HAP-1 (cell line): ENCODE data around the gene KCNMA1.
A peak's percentile ranks its signal among the peaks of the same experiment; 100 is the strongest.

ENCODE experiments used
- DNase-seq, 2 experiments: peaks; one replicate each; pipeline ENCODE4 v3.0.0-alpha.2; 2016 to 2020; ENCODE audit warnings: low spot score in 2 of 2
- H3K27me3 ChIP-seq: fragments of 250-450 bp; sonication (Bioruptor Pico); 2 replicates; pipeline ENCODE4 v1.5.1; 2020; ENCODE audit warnings: low read depth, mild to moderate bottlenecking, moderate library complexity
- H3K36me3 ChIP-seq: fragments of 250-450 bp; sonication (Bioruptor Pico); replicated peaks from 2 replicates; pipeline ENCODE4 v1.5.1; 2020; ENCODE audit warnings: mild to moderate bottlenecking
- H3K4me1 ChIP-seq: fragments of 250-450 bp; sonication (Bioruptor Pico); 2 replicates; pipeline ENCODE4 v1.5.1; 2020; ENCODE audit warnings: mild to moderate bottlenecking
- H3K4me3 ChIP-seq: fragments of 250-450 bp; sonication (Bioruptor Pico); 2 replicates; pipeline ENCODE4 v1.5.1; 2020; ENCODE audit warnings: mild to moderate bottlenecking, moderate library complexity
- H3K9me3 ChIP-seq: fragments of 250-450 bp; sonication (Bioruptor Pico); 2 replicates; pipeline ENCODE4 v1.5.1; 2020; ENCODE audit warnings: mild to moderate bottlenecking, moderate library complexity
- in situ Hi-C: fragments of 300-500 bp; cut with MboI; formaldehyde crosslinking; loops from 3 replicates; pipeline ENCODE4 v1.14.3; 2020; ENCODE audit warnings: low sequenced_read_pairs, inconsistent platforms, mixed read lengths

KCNMA1 gene

DNA sequence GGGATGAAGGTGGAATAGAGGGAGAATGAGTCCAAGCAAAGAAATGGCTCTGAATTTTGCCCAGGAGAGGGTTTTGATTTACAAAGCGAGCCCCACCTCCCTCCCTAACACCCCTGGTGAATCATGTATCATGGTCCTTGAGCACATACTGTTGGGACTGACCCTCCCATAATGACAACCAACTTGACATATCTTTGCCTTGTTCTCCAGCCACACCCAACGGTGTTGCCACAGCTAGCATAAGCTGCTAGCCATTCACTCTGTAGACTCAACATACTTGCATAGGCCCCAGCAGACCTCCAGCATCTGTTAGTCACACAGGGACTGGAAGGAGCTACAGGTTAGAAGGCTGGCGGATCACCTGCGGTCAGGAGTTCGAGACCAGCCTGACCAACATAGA, 538.5 kb downstream of the KCNMA1 start:
- Histone ChIP-seq H3K9me3 (no peaks in the 10 kb centered on the region), H3K36me3 (no peaks in the 10 kb centered on the region), H3K4me3 (no peak overlapping the region), H3K4me1 (no peaks in the 10 kb centered on the region), H3K27me3 (no peaks in the 10 kb centered on the region)
- in situ Hi-C loops, result no loop called here
- no peak for DNase-seq

DNA sequence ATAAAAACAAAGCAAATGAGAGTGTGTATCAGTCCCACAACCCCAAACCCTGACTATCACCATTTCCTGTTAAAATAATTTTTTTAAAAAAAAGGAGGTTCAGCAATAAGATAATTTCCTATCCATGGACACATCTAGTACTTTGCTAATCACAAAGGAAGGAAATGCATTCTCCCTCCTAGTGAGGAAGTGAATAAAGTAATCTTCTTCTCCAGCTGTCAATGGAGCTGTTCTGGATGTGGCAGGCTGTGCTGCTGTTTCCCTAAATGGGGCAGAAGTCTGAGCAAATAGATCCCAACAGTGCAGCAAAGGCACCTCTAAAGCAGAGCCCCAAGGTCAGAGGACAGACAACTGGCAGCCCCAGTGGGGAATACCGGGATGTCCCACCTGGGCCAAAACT, 540.0 kb downstream of the KCNMA1 start:
- H3K27me3 ChIP-seq, result no peaks in the 10 kb centered on the region; the same call in 1 of the 2 replicates
- no peaks in the 10 kb centered on the region for H3K4me1 ChIP-seq
- H3K36me3 ChIP-seq, result no peaks in the 10 kb centered on the region
- in situ Hi-C loops, result no loop called here
- no peak overlapping the region for H3K4me3 ChIP-seq
- H3K9me3 ChIP-seq, result no peaks in the 10 kb centered on the region
- DNase-seq, result no peak

DNA sequence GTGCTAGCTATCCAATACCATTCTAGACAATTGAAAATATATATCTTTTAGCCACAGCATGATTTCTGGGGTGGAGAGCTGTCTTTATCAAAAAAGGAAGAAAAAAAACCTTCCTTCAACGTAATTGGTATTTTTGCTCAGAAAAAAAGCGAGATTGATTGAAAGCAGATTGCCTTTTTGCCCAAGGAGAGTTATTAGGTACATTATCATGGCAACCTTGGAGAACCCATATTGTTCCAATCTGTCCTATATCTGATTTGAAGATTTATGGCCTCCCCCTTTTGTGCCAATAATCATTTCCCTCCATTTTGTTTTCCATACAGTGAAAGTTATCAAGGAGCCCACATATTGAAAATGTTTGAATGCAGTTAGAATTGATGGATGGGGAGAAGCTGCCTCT, 544.5 kb downstream of the KCNMA1 start:
- Histone ChIP-seq H3K36me3 (no peaks in the 10 kb centered on the region), H3K27me3 (no peaks in the 10 kb centered on the region; the same call in 1 of the 2 replicates), H3K4me1 (no peaks in the 10 kb centered on the region), H3K9me3 (no peaks in the 10 kb centered on the region), H3K4me3 (no peak overlapping the region)
- DNase-seq, result no peak
- in situ Hi-C loops, result no loop called here

- Histone ChIP-seq H3K27me3 (no peaks in the 10 kb centered on the region; the same call in 1 of the 2 replicates), H3K4me1 (no peaks in the 10 kb centered on the region), H3K9me3 (no peaks in the 10 kb centered on the region), H3K36me3 (no peaks in the 10 kb centered on the region), H3K4me3 (no peak overlapping the region)
- in situ Hi-C loops, result no loop called here
- DNase-seq, result no peak
Measured at GRCh38 chr10:77091597-77092165, 545.9 kb downstream of the KCNMA1 start.

- in situ Hi-C loops, result no loop called here
- no peak overlapping the region for H3K4me3 ChIP-seq
- no peaks in the 10 kb centered on the region for H3K4me1 ChIP-seq
- H3K36me3 ChIP-seq, result no peaks in the 10 kb centered on the region
- H3K9me3 ChIP-seq, result no peaks in the 10 kb centered on the region
- DNase-seq, result no peak
- no peaks in the 10 kb centered on the region; the same call in 1 of the 2 replicates for H3K27me3 ChIP-seq
Measured at GRCh38 chr10:77090381-77091356, 546.9 kb downstream of the KCNMA1 start.

- H3K4me1 ChIP-seq, result no peaks in the 10 kb centered on the region
- no peaks in the 10 kb centered on the region; the same call in 1 of the 2 replicates for H3K27me3 ChIP-seq
- in situ Hi-C loops, result no loop called here
- no peak overlapping the region for H3K4me3 ChIP-seq
- no peak for DNase-seq
- H3K36me3 ChIP-seq, result no peaks in the 10 kb centered on the region
- no peaks in the 10 kb centered on the region for H3K9me3 ChIP-seq
Measured at GRCh38 chr10:77087366-77087765, 550.2 kb downstream of the KCNMA1 start.

- Histone ChIP-seq H3K27me3 (no peaks in the 10 kb centered on the region), H3K4me3 (no peak overlapping the region), H3K4me1 (no peaks in the 10 kb centered on the region), H3K36me3 (no peaks in the 10 kb centered on the region), H3K9me3 (no peaks in the 10 kb centered on the region)
- in situ Hi-C loops, result no loop called here
- no peak for DNase-seq
Measured at GRCh38 chr10:77086081-77086480, 551.5 kb downstream of the KCNMA1 start.

- no peak for DNase-seq
- no peaks in the 10 kb centered on the region for H3K9me3 ChIP-seq
- H3K4me1 ChIP-seq, result no peaks in the 10 kb centered on the region
- H3K36me3 ChIP-seq, result no peaks in the 10 kb centered on the region
- no peaks in the 10 kb centered on the region for H3K27me3 ChIP-seq
- no peak overlapping the region for H3K4me3 ChIP-seq
- in situ Hi-C loops, result no loop called here
Measured at GRCh38 chr10:77085344-77085743, 552.3 kb downstream of the KCNMA1 start.

- Histone ChIP-seq H3K36me3 (no peaks in the 10 kb centered on the region), H3K4me3 (no peak overlapping the region), H3K9me3 (no peaks in the 10 kb centered on the region), H3K27me3 (no peaks in the 10 kb centered on the region), H3K4me1 (no peaks in the 10 kb centered on the region)
- in situ Hi-C loops, result no loop called here
- no peak for DNase-seq
Measured at GRCh38 chr10:77084431-77085144, 553.0 kb downstream of the KCNMA1 start.

DNA sequence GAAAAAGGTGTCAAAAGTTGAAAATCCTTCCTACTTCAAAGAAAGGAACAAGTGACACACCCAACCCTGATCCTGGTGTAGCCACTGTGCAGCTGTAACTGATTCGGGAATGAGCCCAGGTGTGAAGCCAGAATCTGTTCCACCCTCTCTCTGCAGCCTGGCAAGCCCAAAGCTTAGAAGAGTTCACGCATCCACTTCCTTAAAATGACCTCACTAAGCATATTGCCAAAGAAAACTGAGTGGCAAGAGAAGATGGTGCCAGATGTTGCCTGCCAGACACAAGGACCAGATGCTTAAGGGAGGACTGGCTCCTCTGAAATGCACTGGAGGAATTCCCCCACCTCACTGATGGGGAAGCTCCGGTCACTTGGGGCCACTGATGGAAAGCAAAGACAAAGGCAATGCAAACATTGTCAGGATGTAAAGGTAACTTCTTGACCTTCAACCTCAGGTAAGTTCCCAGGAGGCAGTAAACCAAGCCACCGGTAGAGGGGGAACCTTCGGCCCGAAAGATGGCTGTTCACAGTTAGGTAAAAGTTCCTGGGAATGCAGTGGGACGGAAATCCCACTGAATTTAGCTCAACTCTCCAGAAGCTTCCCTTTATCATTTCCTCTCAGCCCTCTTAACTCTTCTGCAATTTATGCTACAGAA, 554.9 kb downstream of the KCNMA1 start:
- H3K4me1 ChIP-seq, result no peaks in the 10 kb centered on the region
- DNase-seq, result peak in 1 of 2 experiments; percentile 14
- H3K27me3 ChIP-seq, result no peaks in the 10 kb centered on the region
- no peaks in the 10 kb centered on the region for H3K36me3 ChIP-seq
- H3K4me3 ChIP-seq, result no peak overlapping the region
- in situ Hi-C loops, result no loop called here
- no peaks in the 10 kb centered on the region for H3K9me3 ChIP-seq

GRCh38 chr10:77081481-77081891, 556.1 kb downstream of the KCNMA1 start:
- in situ Hi-C loops, result no loop called here
- Histone ChIP-seq H3K9me3 (no peaks in the 10 kb centered on the region), H3K27me3 (0 out of 2 replicates have a peak, but pooled peaks cover 3% of the 10 kb centered on the region), H3K4me1 (no peaks in the 10 kb centered on the region), H3K36me3 (no peaks in the 10 kb centered on the region), H3K4me3 (no peak overlapping the region)
- DNase-seq, result peak; percentile 14 to 65

GRCh38 chr10:77080361-77081027, 557.1 kb downstream of the KCNMA1 start:
- in situ Hi-C loops, result no loop called here
- Histone ChIP-seq H3K36me3 (no peaks in the 10 kb centered on the region), H3K27me3 (0 out of 2 replicates have a peak, but pooled peaks cover 3% of the 10 kb centered on the region), H3K9me3 (no peaks in the 10 kb centered on the region), H3K4me3 (no peak overlapping the region), H3K4me1 (no peaks in the 10 kb centered on the region)
- no peak for DNase-seq
